Type B pancreatic cell (in vitro differentiated cells): ENCODE results near the gene TIMM17A. TPM values are rescaled to one million over a fixed set of nuclear protein-coding genes. Genes with fewer than 3 reads are reported as not detected.

ENCODE experiments used
- DNase-seq: peaks from one replicate; pipeline ENCODE4 v3.0.0; 2021; ENCODE audit warnings: mixed read lengths; ENCODE audit not compliant: unreplicated experiment; ENCODE audit errors: extremely low spot score
- H3K27ac Mint-ChIP-seq: 2 replicates; pipeline ENCODE4 v1.8.0; 2021; ENCODE audit warnings: mild to moderate bottlenecking, mixed read lengths
- H3K27me3 Mint-ChIP-seq: 2 replicates; pipeline ENCODE4 v1.8.0; 2021; ENCODE audit warnings: mixed read lengths
- H3K36me3 Mint-ChIP-seq: 2 replicates; pipeline ENCODE4 v1.8.0; 2021; ENCODE audit warnings: mixed read lengths
- H3K4me1 Mint-ChIP-seq: one replicate; pipeline ENCODE4 v1.8.0; 2021; ENCODE audit warnings: mixed read lengths; ENCODE audit not compliant: unreplicated experiment
- H3K4me3 Mint-ChIP-seq: 2 replicates; pipeline ENCODE4 v1.8.0; 2021; ENCODE audit warnings: mild to moderate bottlenecking, mixed read lengths
- H3K9me3 Mint-ChIP-seq: 2 replicates; pipeline ENCODE4 v1.8.0; 2021; ENCODE audit warnings: mixed read lengths
- total RNA-seq: library from RNA; stranded (reverse); gene quantifications from 2 replicates; pipeline ENCODE4 v1.2.1, GENCODE V29; 2021; ENCODE audit warnings: low replicate concordance
- TF ChIP-seq, protein P1 (sequence below): fragments of 200-600 bp; sonication (generic); conservative IDR thresholded peaks from 2 replicates; pipeline ENCODE4 v1.5.0; 2021; ENCODE audit warnings: antibody characterized with exemption, mild to moderate bottlenecking

The TIMM17A gene
- total RNA-seq, 1 donor from 2014 or later: 50.2 TPM

DNA sequence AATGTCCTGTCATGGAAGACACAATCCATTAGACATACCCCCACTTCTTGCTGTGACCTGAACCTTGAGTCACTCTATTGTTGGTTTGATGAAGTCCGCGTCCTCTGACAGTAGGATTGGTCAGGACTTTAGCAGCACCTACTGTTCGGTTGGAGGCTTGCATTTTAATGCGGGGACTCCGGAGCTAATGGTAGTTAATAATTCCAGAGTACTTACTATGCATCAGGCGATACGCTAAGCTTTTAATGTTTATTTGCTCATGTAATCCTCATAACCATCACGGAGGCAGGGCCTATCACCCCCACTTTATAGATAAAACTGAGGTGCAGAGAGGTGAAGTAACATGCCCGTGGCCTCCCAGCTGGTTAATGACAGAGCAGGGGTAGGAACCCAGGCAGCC, 47.2 kb downstream of the TIMM17A start:
- no peaks in the 10 kb centered on the region for H3K9me3 Mint-ChIP-seq
- no peaks in the 10 kb centered on the region for H3K27me3 Mint-ChIP-seq
- H3K36me3 Mint-ChIP-seq: peaks cover 48% of the 10 kb centered on the region
- TF ChIP-seq, protein P1, sequence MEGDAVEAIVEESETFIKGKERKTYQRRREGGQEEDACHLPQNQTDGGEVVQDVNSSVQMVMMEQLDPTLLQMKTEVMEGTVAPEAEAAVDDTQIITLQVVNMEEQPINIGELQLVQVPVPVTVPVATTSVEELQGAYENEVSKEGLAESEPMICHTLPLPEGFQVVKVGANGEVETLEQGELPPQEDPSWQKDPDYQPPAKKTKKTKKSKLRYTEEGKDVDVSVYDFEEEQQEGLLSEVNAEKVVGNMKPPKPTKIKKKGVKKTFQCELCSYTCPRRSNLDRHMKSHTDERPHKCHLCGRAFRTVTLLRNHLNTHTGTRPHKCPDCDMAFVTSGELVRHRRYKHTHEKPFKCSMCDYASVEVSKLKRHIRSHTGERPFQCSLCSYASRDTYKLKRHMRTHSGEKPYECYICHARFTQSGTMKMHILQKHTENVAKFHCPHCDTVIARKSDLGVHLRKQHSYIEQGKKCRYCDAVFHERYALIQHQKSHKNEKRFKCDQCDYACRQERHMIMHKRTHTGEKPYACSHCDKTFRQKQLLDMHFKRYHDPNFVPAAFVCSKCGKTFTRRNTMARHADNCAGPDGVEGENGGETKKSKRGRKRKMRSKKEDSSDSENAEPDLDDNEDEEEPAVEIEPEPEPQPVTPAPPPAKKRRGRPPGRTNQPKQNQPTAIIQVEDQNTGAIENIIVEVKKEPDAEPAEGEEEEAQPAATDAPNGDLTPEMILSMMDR: no peak
- peak overlapping the region; percentile 100 for H3K27ac Mint-ChIP-seq
- DNase-seq: no peak
- peaks cover 29% of the 10 kb centered on the region for H3K4me1 Mint-ChIP-seq
- H3K4me3 Mint-ChIP-seq: no peak overlapping the region

DNA sequence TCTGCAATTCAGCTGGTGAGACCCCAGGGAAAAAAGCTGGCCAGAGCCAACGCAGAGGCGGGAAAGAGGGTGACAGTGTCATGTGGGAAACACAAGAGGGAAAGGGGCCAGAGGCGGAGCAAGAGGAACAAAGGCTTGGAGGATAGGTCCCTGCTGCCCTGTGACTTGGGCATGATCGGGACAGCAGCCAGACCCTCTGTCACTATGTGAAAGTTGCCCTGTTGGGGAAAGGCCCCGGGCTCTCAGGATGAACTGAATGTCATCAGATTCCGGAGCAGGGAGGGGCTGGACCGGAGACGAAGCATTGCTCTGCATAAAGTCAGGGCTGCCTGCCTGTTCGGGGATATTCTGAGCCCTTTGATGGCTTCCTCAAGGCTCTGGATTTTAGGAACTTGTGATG, 49.4 kb downstream of the TIMM17A start:
- H3K27ac Mint-ChIP-seq: peak overlapping the region; percentile 100

DNA sequence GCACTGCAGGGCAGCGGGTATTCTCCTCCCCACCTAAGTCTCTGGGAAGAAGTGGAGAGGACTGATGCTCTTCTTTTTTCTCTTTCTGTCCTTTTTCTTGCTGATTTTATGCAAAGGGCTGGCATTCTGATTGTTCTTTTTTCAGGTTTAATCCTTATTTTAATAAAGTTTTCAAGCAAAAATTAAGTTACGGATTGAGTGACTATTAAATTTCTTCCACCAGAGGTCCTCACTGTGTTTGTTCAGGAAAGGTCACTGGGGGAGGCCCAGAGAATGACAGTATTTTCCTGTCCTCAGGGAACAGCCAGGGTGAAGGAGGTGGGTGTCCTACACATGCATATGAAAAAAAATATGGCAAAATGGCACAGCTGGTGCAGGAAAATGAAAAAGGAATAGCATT, 50.7 kb downstream of the TIMM17A start:
- Mint-ChIP-seq H3K4me3 (no peak overlapping the region), H3K36me3 (peaks cover 43% of the 10 kb centered on the region), H3K27me3 (peaks cover 3% of the 10 kb centered on the region), H3K4me1 (peaks cover 37% of the 10 kb centered on the region), H3K27ac (peak overlapping the region; percentile 100), H3K9me3 (no peaks in the 10 kb centered on the region)
- TF ChIP-seq, protein P1: peak; percentile 69
- DNase-seq: no peak

More for the DNA sequence above, 49.4 kb downstream of the TIMM17A start:
- Mint-ChIP-seq H3K4me1 (peaks cover 32% of the 10 kb centered on the region), H3K36me3 (peaks cover 47% of the 10 kb centered on the region), H3K9me3 (no peaks in the 10 kb centered on the region), H3K27me3 (no peaks in the 10 kb centered on the region), H3K4me3 (peak overlapping the region; percentile 29)
- TF ChIP-seq, protein P1: no peak
- DNase-seq: no peak

DNA sequence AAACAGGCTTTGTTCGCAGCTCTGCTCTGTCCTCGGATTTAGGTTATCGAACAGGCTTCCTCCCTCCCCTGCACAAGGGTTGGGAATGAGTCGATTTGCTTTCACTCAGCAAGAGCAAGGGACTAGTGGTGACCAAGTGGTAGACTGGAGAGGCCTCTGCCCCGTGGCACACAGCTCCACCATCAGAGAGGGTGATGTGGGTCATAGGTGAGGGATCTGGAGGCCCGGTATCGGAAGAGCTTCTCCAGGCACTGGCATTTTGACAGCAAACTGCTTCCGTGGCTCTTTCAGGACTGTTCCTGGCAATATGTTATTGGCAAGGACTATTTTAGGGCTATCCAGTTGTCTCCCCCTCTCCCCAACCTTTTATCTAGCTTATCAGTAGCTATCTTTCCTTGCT, 52.0 kb downstream of the TIMM17A start:
- H3K4me1 Mint-ChIP-seq: peaks cover 37% of the 10 kb centered on the region
- peaks cover 3% of the 10 kb centered on the region for H3K27me3 Mint-ChIP-seq
- peak overlapping the region; percentile 88 for H3K4me3 Mint-ChIP-seq
- H3K27ac Mint-ChIP-seq: peak overlapping the region; percentile 100
- TF ChIP-seq, protein P1: no peak
- H3K36me3 Mint-ChIP-seq: peaks cover 43% of the 10 kb centered on the region
- DNase-seq: no peak
- H3K9me3 Mint-ChIP-seq: no peaks in the 10 kb centered on the region

DNA sequence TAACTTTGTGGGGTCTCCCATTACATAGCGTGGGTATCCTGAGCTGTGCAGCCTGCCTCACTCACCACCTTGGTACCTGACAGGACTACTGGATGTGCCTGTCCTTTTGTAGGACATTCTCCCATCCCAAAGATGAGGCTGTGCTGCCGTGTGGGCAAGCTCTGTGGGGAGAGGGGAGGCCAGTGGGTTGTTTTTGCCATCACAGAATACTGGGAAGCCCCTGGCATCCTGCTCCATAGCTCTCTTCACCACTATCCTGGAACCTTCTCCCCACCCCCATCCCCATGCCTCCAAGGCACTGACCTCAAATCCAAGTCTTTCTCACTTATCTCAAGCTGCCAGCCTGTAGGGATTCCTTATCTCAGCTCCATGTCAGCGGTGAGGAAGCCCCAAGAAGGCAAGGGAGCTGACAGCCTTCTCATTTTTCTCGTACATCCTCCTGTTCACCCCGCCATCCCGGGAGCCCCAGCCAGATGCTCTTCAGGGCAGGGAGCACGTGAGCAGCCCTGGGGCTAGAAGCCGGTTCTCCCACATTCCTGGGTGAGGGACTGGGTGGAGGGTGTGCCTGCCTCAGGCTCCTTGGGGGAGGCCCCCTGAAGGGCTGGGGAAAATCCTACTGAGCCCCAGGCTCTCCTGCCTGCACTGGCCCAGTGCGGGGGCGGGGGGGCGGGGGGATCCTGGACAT, 52.6 kb downstream of the TIMM17A start:
- peaks cover 36% of the 10 kb centered on the region for H3K36me3 Mint-ChIP-seq
- TF ChIP-seq, protein P1: no peak
- peaks cover 37% of the 10 kb centered on the region for H3K4me1 Mint-ChIP-seq
- peak; percentile 83 for DNase-seq
- no peaks in the 10 kb centered on the region for H3K9me3 Mint-ChIP-seq
- H3K27me3 Mint-ChIP-seq: peaks cover 3% of the 10 kb centered on the region
- H3K27ac Mint-ChIP-seq: peak overlapping the region; percentile 100
- peak overlapping the region; percentile 88 for H3K4me3 Mint-ChIP-seq
